K562 (cell line): ENCODE measurements around the gene RNF207. TPM values are rescaled to one million over a fixed set of nuclear protein-coding genes. Genes with fewer than 3 reads are reported as not detected.
A peak's percentile ranks its signal among the peaks of the same experiment; 100 is the strongest.

Experiments used
- ATF2 ChIP-seq: sonication (generic); formaldehyde crosslinking; IDR thresholded peaks from 2 replicates; pipeline ENCODE4 v1.8.1; 2022; ENCODE audit warnings: missing genetic modification reagents
- CHAMP1 ChIP-seq: fragments of 450-650 bp; IDR thresholded peaks from 2 replicates; pipeline ENCODE4 v1.6.1; 2016; ENCODE audit warnings: mild to moderate bottlenecking
- CREM ChIP-seq: IDR thresholded peaks from 2 replicates; pipeline ENCODE4 v1.6.1; 2014; ENCODE audit warnings: antibody characterized with exemption, low read depth
- ELF1 ChIP-seq: fragments of 200-800 bp; sonication (Bioruptor generic); IDR thresholded peaks from 2 replicates; pipeline ENCODE4 v1.6.1; 2016; ENCODE audit warnings: missing genetic modification characterization, missing compliant biosample characterization
- KAT2B ChIP-seq: IDR thresholded peaks from one replicate; pipeline ENCODE4 v1.6.1; 2012; ENCODE audit warnings: low read depth, mild to moderate bottlenecking, control low read depth, inconsistent platforms, low read length, moderate library complexity
- NFXL1 ChIP-seq: fragments of 450-650 bp; formaldehyde crosslinking; IDR thresholded peaks from 2 replicates; pipeline ENCODE4 v1.4.0; 2021; ENCODE audit warnings: mild to moderate bottlenecking
- RNF219 ChIP-seq: fragments of 250-450 bp; sonication (Bioruptor Pico); IDR thresholded peaks from 2 replicates; pipeline ENCODE4 v1.5.0; 2022; ENCODE audit warnings: mild to moderate bottlenecking
- SRSF7 ChIP-seq: fragments of 200-400 bp; formaldehyde crosslinking; optimal IDR thresholded peaks from 2 replicates; pipeline ENCODE3; 2017; ENCODE audit warnings: mild to moderate bottlenecking, low read depth, low read length
- TRIM24 ChIP-seq, 2 experiments: fragments of 450-650 bp; IDR thresholded peaks; 2 replicates each; pipeline ENCODE4 v1.6.1; 2016
- ZMIZ1 ChIP-seq, 2 experiments: fragments of 150-350 bp in 1 of 2; IDR thresholded peaks; 2 replicates each; pipeline ENCODE4 v1.6.1; 2012 to 2016; ENCODE audit warnings: low read depth in 2 of 2, low read length in 2 of 2, mild to moderate bottlenecking in 1 of 2, moderate library complexity in 1 of 2
- ZNF609 ChIP-seq: sonication (generic); formaldehyde crosslinking; IDR thresholded peaks from 2 replicates; pipeline ENCODE4 v1.8.1; 2023; ENCODE audit warnings: missing genetic modification reagents, mild to moderate bottlenecking, borderline replicate concordance
- polyA plus RNA-seq, 8 experiments: library from polyadenylated mRNA; depleted of rRNA in 4 of 8; stranded (reverse) in 5 of 8; unstranded in 3 of 8; fragments of >200 nt; fragmentation: Nextera tagmentation in 2 of 8; fragmentation: Illumina TruSeq in 1 of 8; extraction: Ambion mirVana in 2 of 8; extraction: Trizol in 1 of 8; gene quantifications; 2 replicates each; pipeline versions ENCODE4 v1.2.1 to v1.2.3, GENCODE V29; 2011 to 2014; ENCODE audit warnings: inconsistent platforms in 1 of 8, missing spikeins in 1 of 8
- total RNA-seq, 7 experiments: library from RNA; depleted of rRNA in 6 of 7; stranded (reverse); fragments of >200 nt in 6 of 7; fragmentation: Illumina TruSeq in 2 of 7; extraction: Trizol in 2 of 7; gene quantifications; 2 replicates each; pipeline versions ENCODE4 v1.2.1 to v1.2.3, GENCODE V29; 2011 to 2021; ENCODE audit warnings: low replicate concordance in 1 of 7

RNF207 gene
- total and polyA plus RNA-seq, 9 of the 15 experiments (the other 6 are each of a cell fraction or from before 2014, with no cell fraction given): 2.7 to 30.6 (median 12.9) TPM

- TF ChIP-seq ZMIZ1 (IDR thresholded peaks at IDR 0.05; ENCODE audit: low read depth in 2 of 2, low read length in 2 of 2) (0 out of 4 replicates have a peak, but pooled peaks of 1 of the 2 experiments have one; percentile 44), ATF2 (CRISPR knock-in tag) (peak; percentile 67; the same call in 1 of the 2 replicates), ZNF609 (CRISPR knock-in tag) (peak; percentile 89; the same call in 1 of the 2 replicates), TRIM24 (IDR thresholded peaks at IDR 0.05) (peak in 1 of 2 experiments; percentile 51; a peak in 1 of 4 replicates), KAT2B (no peak), SRSF7 (no peak), NFXL1 (CRISPR knock-in tag) (no peak), RNF219 (no peak), CHAMP1 (no peak), CREM (peak; percentile 76), ELF1 (tag) (no peak)
Observed at GRCh38 chr1:6245086-6245868, 39.4 kb downstream of the RNF207 start (continued).
